HepG2 (cell line): ENCODE measurements around the gene KIF21B.

Experiments used
- ATF3 ChIP-seq: sonication (generic); formaldehyde crosslinking; IDR thresholded peaks from 2 replicates; pipeline ENCODE4 v1.4.0; 2020; ENCODE audit warnings: missing genetic modification reagents
- DMAP1 ChIP-seq: IDR thresholded peaks from 2 replicates; pipeline ENCODE4 v1.6.1; 2016
- MYC ChIP-seq: sonication (generic); formaldehyde crosslinking; IDR thresholded peaks from 2 replicates; pipeline ENCODE4 v1.9.0; 2021; ENCODE audit warnings: missing genetic modification reagents, borderline replicate concordance
- POLR2AphosphoS5 ChIP-seq: IDR thresholded peaks from 2 replicates; pipeline ENCODE4 v1.6.1; 2012; ENCODE audit warnings: low read depth, low read length
- SP4 ChIP-seq: sonication (generic); formaldehyde crosslinking; IDR thresholded peaks from 2 replicates; pipeline ENCODE4 v1.8.1; 2023; ENCODE audit warnings: mild to moderate bottlenecking, missing genetic modification reagents
- TCF7 ChIP-seq: sonication (generic); IDR thresholded peaks from 2 replicates; pipeline ENCODE4 v1.6.1; 2016; ENCODE audit warnings: antibody characterized with exemption, low read depth
- ZNF749 ChIP-seq: sonication (generic); formaldehyde crosslinking; IDR thresholded peaks from 2 replicates; pipeline ENCODE4 v1.8.0; 2022; ENCODE audit warnings: mild to moderate bottlenecking, missing genetic modification reagents, moderate library complexity, borderline replicate concordance
- ZSCAN22 ChIP-seq: sonication (generic); formaldehyde crosslinking; IDR thresholded peaks from 2 replicates; pipeline ENCODE4 v1.4.0; 2020; ENCODE audit warnings: mild to moderate bottlenecking, missing genetic modification reagents

- no peak for TF ChIP-seq ZSCAN22
- TF ChIP-seq DMAP1 (CRISPR knock-in tag), result no peak
- no peak for TF ChIP-seq TCF7
- TF ChIP-seq SP4 (CRISPR knock-in tag), result no peak
- TF ChIP-seq ATF3 (CRISPR knock-in tag), result no peak
- TF ChIP-seq POLR2AphosphoS5, result no peak
- TF ChIP-seq ZNF749 (CRISPR knock-in tag), result no peak
- no peak for TF ChIP-seq MYC (CRISPR knock-in tag)
Observed at GRCh38 chr1:200922406-200922805, 101.1 kb downstream of the KIF21B start.
